ENCODE results near the gene TVP23B.
"Not testable (repeated sequence)": the region's sequence is repeated elsewhere in the genome, so short reads cannot be mapped to it uniquely, and the experiment has no call there.

TVP23B gene

GRCh38 chr17:18780991-18781718 is at the start of gene TVP23B:
TSS of gene TVP23B (plus strand) at chr17:18781183. CDS start at chr17:18781294, 111 bp downstream.
- peak; percentile 94 for DNase-seq (ENCODE audit: low read depth)
- H3K4me3 ChIP-seq (ENCODE audit: low read depth, low read length), result peak within 1 kb of the TSS; percentile 68

DNA sequence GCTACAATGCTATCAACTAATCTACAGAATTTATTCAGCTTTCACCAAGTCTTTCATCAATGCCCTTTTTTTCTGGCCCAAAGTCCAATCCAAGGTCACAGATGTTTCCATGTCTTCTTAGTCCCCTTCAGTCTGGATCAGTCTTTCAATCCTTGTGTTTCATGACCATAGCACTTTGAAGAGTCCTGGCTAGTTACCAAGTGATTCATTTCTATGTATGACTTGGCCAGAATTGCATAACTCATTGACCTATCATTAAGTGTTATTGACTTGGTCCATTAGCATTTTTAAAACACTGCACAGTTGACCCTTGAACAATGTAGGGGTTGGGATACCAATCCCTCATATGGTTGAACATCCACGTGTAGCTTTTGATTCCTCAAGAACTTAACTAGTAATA is 48.5 kb upstream of the TVP23B start:
- peak; percentile 35 for DNase-seq (ENCODE audit: low read depth)

DNA sequence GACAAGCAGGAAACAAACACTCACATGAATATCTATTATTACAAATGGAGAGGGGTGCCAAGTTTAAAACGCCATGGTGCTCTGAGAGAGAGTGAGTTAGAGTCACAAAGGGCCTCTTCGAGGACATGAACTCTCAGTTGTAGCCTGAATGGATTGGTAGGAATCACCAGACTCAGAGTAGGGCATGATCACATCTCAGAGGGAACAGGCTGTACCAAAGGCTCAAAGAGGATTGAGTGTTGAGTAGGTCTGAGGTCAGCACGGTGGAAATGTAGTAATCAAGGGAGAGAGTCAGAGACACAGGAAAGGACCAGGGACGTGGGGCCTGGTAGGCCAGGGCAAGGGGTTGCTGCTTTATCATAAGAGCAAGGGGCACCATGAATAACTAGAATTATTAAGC is 47.6 kb upstream of the TVP23B start:
- DNase-seq (ENCODE audit: low read depth), result peak; percentile 83
- not testable (repeated sequence) for H3K4me3 ChIP-seq (ENCODE audit: low read depth, low read length)

More for the DNA sequence above, 48.5 kb upstream of the TVP23B start:
- not testable (repeated sequence) for H3K4me3 ChIP-seq (ENCODE audit: low read depth, low read length)

DNA sequence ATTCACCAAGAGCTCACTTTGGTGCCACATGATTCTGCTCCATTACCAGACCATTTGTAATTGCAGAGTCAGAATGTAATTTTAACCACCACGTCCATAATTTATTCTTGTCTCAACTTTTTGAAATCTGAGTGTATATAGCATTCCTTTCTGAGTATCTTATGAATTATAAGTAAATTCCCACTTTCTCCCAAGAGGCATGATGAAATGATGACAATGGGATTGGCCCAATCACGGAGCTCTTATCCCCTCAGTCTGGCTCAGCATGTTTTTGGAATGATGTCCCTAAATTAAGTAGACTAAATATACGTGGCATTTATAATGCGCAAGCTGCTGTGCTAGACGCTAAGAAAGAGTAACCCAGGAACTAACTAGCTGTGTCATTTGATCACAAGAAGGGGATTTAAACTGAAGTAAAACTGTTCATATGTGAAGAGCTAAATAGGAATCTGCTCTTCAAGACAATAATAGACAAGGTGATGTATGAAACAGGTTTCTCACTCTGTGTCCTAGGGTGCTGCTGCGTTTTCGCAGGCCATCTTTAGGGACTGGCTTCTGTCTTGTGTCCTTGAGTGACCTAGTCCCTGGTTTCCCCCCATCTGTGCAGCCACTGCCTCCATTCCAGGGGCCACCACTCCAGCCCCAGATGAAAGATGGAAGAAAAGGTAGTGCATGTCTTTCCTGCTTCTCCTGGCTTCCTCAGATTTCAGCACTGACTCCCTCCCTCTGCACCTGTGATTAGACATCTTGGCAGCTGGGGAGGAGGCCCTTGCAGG is 41.2 kb upstream of the TVP23B start:
- not testable (repeated sequence) for H3K4me3 ChIP-seq (ENCODE audit: low read depth, low read length); DNase-seq (ENCODE audit: low read depth)

DNA sequence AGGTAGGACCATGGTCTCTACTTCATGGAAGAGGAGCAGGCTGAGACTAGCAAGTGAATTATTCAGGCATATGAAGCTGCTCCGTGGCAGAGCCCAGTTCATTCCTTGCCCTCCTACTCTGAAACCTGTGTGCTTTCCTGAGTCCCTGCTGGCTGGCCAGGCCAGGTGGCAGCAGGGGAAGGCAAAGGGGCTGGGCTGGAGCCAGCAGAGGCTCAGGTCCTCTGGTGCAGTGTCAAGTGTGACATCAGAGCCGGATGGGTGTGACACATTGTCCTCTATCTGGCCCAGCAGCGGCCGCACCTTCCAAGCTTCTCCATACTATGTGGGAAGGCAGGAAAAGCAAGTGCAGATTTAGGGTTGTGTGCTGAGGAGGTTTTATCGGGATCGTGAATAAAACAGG is 39.8 kb upstream of the TVP23B start:
- not testable (repeated sequence) for H3K4me3 ChIP-seq (ENCODE audit: low read depth, low read length); DNase-seq (ENCODE audit: low read depth)

DNA sequence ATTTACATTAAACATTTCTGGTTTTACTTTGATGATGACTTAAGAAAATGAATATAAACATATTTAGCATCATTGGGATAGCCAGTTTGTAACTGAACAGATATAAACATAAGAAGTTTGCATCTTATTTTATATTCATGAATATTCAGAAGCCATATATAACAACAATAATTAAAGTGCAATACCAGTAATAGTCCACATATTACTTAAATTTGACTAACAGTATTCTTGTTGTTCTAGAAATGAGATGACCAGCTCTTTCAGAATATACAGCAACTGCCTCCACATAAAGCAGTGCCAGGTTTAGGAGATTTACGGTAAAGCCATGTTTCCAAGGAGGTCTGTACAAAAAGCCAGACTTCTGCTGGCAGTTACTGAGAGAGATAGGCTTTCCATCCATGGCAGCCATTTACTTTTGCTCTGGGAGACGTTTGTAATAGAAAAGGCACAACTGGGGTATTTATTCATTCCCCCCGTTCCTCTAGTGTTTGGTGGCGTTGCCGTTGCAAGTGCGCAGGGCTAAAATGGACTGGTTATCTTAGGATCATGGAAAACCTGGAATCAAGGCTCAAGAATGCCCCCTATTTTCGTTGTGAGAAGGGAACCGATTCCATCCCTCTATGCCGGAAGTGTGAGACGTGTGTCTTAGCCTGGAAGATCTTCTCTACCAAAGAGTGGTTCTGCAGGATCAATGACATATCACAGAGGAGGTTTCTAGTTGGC is 37.1 kb upstream of the TVP23B start, which contains the start of gene FBXW10:
TSS of gene FBXW10 (plus strand) at position 356 of the 723 bp plus-strand sequence. CDS start at position 547, 191 bp downstream.
- DNase-seq (ENCODE audit: low read depth); H3K4me3 ChIP-seq (ENCODE audit: low read depth, low read length): not testable (repeated sequence)

GRCh38 chr17:18744726-18745125 is 36.3 kb upstream of the TVP23B start:
- H3K4me3 ChIP-seq (ENCODE audit: low read depth, low read length); DNase-seq (ENCODE audit: low read depth): not testable (repeated sequence)

DNA sequence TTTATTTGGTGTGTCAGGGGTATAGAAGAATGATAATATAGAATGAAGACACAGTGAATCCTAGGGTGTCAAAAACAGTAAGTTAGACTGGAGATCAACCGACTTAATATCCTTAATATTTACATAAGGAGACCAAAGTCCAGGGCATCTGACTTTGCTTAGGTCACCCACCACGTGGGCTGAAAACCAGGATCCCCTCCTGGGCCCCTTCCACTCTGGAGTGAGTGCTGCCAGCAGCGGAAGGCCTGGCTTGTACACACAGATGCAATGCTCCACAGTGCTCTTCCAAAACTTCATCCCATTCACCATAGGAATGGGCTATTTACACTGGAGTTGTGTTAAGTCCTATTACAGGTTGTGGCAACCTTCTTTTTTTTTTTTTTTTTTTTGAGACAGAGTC is 34.4 kb upstream of the TVP23B start:
- H3K4me3 ChIP-seq (ENCODE audit: low read depth, low read length); DNase-seq (ENCODE audit: low read depth): not testable (repeated sequence)

GRCh38 chr17:18747501-18747900 is 33.5 kb upstream of the TVP23B start:
- peak; percentile 66 for DNase-seq (ENCODE audit: low read depth)
- not testable (repeated sequence) for H3K4me3 ChIP-seq (ENCODE audit: low read depth, low read length)

- not testable (repeated sequence) for DNase-seq (ENCODE audit: low read depth); H3K4me3 ChIP-seq (ENCODE audit: low read depth, low read length)
Observed at GRCh38 chr17:18750242-18750641, 30.7 kb upstream of the TVP23B start.

- peak; percentile 8 for DNase-seq (ENCODE audit: low read depth)
- H3K4me3 ChIP-seq (ENCODE audit: low read depth, low read length), result not testable (repeated sequence)
Observed at GRCh38 chr17:18753829-18754409, 27.1 kb upstream of the TVP23B start.

DNA sequence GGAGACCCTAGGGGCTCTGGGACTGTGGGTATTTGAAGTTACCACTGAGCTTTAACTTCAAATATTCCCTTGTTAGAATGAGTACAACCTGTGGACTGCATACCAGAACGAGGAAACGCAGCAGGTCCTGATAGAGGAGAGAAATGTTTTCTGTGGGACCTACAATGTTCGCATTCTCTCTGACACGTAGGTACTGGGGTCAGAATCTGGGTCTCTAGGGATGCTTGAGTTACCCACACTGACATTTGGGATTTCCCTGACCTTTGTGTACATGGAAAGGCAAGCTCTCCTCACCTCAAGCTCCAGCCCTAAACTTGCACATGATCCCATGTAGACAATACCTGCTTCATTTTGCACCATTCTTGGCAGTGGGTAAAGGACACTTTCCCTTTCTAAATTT is 25.0 kb upstream of the TVP23B start:
- not testable (repeated sequence) for H3K4me3 ChIP-seq (ENCODE audit: low read depth, low read length); DNase-seq (ENCODE audit: low read depth)

DNA sequence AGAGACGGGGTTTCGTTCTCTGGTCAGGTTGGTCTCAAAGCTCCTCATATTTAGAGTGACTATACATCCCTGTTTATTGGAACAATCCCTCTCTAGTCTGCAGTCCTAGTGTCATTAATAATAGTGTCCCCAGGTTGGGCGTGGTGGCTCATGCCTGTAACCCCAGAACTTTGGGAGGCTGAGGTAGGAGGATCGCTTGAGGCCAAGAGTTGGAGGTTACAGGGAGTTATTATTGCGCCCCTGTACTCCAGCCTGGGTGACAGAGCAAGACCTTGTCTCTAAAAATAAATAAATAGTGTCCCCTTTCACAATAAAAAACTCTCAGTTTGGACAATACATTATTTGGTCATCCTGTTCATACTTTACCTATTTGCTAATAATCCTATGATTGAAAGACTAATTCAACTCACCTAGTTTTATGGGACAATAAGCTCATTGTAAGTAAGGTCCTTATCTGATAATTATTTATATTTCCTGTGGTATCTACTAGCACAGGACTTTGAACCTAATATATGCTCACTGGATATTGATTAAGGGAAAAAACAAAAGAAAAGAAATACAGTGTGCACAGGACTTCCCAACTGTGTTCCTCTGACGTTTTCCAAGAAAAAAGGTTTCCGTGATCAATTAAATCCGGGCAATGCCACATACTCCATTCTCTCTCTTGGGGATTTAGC is 23.5 kb upstream of the TVP23B start:
- not testable (repeated sequence) for H3K4me3 ChIP-seq (ENCODE audit: low read depth, low read length); DNase-seq (ENCODE audit: low read depth)

DNA sequence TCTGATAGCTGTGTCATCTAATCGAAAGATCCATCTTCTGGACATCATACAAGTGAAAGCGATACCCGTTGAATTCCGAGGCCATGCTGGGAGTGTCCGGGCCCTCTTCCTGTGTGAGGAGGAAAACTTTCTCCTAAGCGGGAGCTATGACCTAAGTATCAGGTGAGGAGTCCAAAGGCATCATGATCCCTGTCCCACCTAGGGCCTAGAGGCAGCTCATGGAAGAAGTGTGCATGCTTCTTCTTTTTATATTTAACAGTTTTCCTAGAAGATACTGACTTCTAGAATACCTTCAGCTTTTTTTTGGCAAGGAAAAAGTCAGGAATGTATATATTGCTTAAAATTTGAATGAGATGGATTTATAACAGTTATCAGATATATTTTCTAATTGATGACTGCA is 22.6 kb upstream of the TVP23B start:
- DNase-seq (ENCODE audit: low read depth); H3K4me3 ChIP-seq (ENCODE audit: low read depth, low read length): not testable (repeated sequence)

DNA sequence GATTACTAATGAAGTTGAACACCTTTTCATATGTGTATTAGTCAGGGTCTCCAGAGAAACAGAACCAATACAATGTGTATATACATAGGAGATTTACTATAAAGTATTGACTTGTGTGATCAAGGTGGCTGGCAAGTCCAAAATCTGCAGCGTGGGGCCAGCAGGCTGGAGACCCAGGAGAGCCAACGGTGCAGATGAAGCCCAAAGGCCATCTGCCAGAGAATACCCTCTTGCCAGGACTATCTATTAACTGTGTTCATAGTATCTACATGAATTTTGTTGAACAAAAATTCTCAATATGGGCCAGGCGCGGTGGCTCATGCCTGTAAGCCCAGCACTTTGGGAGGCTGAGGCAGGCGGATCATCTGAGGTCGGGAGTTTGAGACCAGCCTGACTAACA is 20.8 kb upstream of the TVP23B start:
- not testable (repeated sequence) for DNase-seq (ENCODE audit: low read depth); H3K4me3 ChIP-seq (ENCODE audit: low read depth, low read length)

DNA sequence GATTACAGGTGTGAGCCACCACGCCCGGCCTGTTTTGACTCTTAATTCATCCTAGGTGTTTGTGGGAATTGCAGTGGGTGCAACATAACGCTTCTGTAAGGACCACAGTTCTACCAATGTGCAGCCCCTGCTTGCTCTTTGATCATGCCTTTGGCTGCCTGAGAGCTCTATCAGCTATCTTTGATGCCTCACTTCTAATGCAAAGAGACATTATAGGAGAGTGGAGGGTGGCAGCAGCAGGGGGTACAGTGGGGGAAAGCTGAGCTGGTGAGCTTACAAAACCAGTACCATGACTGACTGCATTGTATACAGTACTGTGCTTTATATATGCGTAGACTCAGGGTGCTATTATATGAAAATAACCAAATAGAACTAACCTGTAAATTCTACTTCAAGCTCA is 10.4 kb upstream of the TVP23B start:
- not testable (repeated sequence) for DNase-seq (ENCODE audit: low read depth); H3K4me3 ChIP-seq (ENCODE audit: low read depth, low read length)

DNA sequence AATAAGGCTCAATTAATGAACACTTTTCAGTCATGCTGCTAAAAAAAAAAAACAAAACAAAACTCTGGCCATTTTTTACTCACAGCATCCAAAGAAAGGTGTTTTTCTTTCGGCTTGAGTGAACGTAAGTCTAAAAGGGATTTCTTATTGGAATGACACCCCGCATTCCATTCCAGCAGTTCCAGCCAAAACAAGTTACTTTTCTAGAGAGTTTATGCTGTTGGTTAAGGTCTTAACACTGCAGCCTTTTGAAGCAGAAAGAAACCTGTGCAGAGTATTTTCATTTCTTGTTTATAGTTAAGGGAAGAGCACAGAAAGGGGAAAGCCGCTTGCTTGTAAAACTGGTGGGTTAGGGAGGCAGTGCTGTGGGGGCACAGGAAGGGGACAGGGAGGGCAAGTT is 9.9 kb upstream of the TVP23B start:
- peak; percentile 10 for DNase-seq (ENCODE audit: low read depth)
- not testable (repeated sequence) for H3K4me3 ChIP-seq (ENCODE audit: low read depth, low read length)

All from choroid plexus epithelial cell (primary cell).